Measurements from ENCODE around the gene ALDH2.
"Not testable (repeated sequence)": the region's sequence is repeated elsewhere in the genome, so short reads cannot be mapped to it uniquely, and the experiment has no call there.

Gene ALDH2

DNA sequence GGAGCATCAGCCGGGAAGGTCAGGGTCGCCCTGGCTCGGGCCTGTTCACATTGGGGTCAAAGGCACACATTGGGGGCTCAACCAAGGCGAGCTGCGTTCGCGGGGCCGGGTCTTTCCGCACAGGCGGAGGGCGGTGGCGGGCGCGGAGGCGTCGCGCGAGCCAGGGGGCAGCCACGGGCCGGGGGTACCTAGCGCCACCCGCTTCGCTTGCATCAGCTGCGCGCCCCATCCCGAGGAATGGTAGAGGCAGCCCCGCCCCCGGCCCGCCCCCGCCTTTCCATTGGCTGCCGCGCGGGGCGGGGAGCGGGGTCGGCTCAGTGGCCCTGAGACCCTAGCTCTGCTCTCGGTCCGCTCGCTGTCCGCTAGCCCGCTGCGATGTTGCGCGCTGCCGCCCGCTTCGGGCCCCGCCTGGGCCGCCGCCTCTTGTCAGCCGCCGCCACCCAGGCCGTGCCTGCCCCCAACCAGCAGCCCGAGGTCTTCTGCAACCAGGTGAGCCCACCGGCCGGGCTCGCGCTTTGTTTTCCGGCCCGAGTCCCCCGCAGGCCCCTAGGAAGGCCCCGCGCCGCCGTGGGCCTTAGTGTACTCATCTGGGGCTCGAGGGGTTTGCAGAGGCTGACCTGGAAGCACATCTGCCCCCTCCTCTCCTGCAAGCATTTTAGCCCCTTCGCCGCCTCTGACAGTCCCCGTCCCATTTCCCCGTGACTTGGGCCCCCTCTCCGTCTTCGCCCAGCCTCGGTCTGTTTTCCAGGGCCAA lies at the start of gene ALDH2:
Gene ALDH2, plus strand, starts transcription at position 326 of the 754 bp plus-strand sequence. Its CDS starts 50 bp downstream, at position 376.
- DNase-seq (ENCODE audit: low spot score), result no peak

DNA sequence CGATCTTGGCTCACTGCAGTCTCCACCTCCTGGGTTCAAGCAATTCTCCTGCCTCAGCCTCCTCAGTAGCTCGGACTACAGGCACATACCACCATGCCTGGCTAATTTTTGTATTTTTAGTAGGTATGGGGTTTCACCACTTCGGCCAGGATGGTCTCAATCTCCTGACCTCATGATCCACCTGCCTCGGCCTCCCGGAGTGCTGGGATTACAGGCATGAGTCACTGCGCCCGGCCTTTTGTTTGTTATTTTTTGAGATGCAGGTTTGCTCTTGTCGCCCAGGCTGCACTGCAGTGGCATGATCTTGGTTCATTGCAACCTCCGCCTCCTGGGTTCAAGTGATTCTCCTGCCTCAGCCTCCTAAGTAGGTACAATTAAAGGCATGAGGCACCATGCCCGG lies 47.4 kb upstream of the ALDH2 start:
- DNase-seq (ENCODE audit: low spot score), result not testable (repeated sequence)

GRCh38 chr12:111720457-111720856 lies 46.3 kb upstream of the ALDH2 start:
- DNase-seq (ENCODE audit: low spot score), result no peak

DNA sequence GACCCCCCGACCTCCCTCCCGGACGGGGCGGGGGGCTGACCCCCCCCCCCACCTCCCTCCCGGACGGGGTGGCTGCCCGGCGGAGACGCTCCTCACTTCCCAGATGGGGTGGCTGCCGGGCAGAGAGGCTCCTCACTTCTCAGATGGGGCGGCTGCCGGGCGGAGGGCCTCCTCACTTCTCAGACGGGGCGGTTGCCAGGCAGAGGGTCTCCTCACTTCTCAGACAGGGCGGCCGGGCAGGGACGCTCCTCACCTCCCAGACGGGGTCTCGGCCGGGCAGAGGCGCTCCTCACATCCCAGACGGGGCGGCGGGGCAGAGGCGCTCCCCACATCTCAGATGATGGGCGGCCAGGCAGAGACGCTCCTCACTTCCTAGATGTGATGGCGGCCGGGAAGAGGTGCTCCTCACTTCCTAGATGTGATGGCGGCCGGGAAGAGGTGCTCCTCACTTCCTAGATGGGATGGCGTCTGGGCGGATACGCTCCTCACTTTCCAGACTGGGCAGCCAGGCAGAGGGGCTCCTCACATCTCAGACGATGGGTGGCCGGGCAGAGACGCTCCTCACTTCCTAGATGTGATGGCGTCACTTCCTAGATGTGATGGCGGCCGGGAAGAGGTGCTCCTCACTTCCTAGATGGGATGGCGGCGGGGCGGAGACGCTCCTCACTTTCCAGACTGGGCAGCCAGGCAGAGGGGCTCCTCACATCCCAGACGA lies 42.9 kb upstream of the ALDH2 start:
- DNase-seq (ENCODE audit: low spot score), result not testable (repeated sequence)

- no peak for DNase-seq (ENCODE audit: low spot score)
Measured at GRCh38 chr12:111728795-111729194, 37.9 kb upstream of the ALDH2 start.

- DNase-seq (ENCODE audit: low spot score), result no peak
Measured at GRCh38 chr12:111730420-111730819, 36.3 kb upstream of the ALDH2 start.

DNA sequence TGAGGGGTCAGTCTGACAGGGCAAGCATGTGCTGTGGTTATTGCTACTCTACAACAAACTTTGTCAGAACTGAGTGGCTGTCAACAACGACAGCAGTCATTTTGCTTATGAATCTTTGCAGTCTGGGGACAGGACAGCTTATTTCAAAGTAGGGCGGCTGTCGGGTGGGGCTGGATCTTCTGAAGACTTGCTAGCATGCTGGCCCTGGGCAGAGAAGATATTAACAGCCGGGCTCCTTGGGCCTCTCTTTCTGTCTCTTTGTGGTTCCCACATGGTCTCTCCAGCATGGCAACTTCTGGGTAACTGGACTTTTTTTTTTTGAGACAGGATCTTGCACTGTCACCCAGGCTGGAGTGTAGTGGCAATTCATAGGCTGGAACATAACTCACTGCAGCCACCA lies 33.9 kb upstream of the ALDH2 start:
- DNase-seq (ENCODE audit: low spot score), result no peak

- DNase-seq (ENCODE audit: low spot score), result no peak
Measured at GRCh38 chr12:111733340-111733915, 33.3 kb upstream of the ALDH2 start.

DNA sequence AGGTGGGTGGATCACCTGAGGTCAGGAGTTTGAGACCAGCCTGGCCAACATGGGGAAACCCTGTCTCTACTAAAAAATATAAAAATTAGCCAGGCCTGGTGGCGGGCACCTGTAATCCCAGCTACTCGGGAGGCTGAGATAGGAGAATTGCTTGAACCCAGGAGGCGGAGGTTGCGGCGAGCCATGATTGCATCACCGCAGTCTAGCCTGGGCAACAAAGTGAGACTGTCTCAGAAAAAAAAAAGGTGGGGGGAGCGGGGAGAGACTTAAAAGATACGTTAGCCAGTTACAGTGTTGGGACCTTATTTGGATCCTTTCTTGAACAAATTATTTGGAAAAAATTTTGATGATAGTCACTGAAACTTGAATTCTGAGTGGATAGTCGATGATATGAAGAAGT lies 27.2 kb upstream of the ALDH2 start:
- not testable (repeated sequence) for DNase-seq (ENCODE audit: low spot score)

DNA sequence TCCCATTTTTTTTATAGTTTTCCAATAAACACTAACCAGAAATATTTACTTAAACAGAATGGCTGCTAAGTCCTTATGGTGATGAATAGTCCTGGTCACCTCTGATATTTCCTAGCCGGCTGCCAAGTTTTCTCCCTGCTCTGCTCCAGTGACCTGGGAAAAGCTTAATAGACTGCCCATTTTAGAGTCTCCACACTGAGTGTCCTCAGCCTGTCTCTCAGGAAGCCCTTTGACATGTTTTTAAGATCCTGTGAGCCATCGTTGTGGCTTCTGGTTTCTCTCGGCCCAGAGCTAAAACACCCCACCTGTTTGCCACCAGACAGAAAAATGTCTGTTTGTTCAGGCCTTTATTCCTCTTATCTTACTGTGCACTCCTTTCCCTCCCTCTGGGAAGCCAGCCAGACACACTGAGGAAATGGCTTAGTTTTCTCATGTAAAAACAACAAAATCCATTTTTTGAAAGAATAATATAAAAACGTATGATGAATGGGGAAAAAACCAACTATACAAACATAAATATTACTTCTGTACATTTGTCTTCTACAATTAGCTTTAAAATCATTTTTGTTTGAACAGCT lies 25.4 kb upstream of the ALDH2 start:
- DNase-seq (ENCODE audit: low spot score), result peak; percentile 49

DNA sequence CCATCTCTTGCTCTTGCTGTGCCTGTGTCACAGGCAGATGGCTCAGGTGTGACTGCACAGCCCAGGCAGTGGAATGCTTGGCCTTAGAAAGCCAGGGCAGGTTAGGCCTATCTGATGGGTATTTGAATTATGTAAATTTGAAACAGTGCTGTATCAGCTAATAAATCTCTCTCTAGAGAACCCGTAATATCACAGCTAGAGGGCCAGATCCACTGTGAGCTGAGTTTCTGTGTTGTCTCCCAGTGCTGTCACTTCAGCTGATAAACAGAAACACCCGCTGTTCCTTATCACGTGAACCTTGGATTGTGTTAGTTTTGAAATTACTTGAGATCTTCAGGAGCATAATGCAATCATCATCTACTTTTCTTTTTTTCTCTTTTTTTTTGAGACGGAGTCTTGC lies 21.5 kb upstream of the ALDH2 start:
- DNase-seq (ENCODE audit: low spot score), result no peak

DNA sequence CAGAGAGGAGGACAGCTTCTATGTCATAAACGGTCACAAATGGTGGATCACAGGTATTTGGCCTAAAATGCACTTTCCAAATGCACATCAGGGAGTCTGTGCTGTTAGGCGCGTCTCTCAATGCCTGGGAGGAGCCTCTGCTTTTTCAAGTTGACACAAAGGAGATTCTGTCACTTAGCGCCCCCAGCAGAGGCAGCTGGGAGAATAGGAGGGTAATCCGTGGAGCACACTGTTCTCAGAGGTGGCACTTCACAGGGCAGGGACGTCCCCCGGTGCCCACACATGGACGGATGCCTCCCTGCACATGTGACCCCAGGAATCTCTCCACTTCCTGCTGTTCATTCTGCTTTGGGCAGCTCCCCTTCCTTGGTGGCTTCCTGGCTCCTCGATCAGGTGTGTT lies 19.4 kb upstream of the ALDH2 start:
- no peak for DNase-seq (ENCODE audit: low spot score)

DNA sequence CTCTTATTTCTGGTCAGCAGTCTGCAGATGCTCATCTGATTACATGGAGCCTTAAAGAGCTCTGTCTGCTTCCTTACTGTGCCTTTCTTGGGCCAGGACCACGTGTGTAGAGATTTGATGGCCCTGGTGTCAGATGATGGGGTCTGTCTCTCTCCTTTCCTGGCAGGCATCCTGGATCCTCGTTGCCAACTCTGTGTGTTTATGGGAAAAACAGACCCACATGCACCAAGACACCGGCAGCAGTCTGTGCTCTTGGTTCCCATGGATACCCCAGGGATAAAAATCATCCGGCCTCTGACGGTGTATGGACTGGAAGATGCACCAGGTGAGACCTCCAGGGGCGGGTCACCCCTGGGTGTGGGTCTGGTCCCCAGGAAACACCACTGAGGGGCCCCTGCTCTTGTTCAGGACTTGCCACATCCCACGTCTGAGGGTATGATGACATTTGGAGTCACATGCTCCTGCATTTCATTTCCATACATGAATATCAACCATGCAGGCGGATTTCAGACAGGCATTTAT lies 18.5 kb upstream of the ALDH2 start:
- DNase-seq (ENCODE audit: low spot score), result no peak

- no peak for DNase-seq (ENCODE audit: low spot score)
Measured at GRCh38 chr12:111748867-111749266, 17.9 kb upstream of the ALDH2 start.

DNA sequence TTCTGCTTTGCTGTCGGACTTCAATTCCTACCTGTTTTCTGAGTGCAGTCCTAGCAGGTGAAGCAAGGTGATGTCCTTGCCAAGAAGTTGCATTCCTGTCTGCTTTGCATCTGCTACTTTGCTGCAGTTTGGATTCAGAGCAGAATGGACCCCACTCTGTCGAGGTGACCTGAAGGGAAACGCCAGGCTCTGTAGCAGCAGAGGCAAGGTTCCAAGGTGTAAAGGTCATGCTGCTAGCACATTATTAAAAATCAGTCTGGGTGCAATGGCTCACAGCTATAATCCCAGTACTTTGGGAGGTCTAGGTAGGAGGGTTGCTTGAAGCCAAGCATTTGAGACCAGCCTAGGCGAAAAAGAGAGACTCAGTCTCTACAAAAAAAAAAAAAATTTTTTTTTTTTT lies 17.3 kb upstream of the ALDH2 start:
- no peak for DNase-seq (ENCODE audit: low spot score)

DNA sequence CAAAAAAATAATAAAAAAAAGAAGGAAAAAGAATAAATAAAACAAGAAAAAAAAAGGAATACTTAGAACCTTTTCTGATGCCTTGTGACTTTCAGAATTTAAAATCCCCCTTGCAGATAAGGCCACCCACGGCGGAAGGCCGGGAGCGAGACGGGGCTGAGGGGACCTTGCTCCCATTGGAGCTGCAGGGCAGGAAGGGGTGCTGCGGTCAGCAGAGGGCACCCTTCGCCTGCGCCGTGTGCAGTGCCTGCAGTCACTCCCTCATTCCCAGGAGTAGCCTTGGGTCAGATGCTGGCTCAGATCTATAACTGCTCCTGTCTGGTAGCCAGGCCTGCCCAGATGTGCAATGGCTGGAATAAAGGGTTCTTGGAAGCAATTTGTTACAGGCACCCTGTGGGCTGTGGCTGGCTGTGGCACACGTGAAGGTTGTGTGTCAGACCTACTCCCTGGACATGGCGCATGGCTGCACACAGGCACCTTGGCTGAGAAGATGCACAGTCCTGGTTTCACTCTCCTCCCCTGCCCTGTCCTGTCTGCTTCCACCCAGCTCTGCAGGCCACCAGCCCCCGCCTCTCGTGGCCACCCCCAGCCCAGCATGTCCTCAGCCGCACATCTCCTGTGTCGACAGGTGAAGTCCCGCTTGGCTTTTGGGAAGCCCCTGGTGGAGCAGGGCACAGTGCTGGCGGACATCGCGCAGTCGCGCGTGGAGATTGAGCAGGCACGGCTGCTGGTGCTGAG lies 13.4 kb upstream of the ALDH2 start:
- no peak for DNase-seq (ENCODE audit: low spot score)

DNA sequence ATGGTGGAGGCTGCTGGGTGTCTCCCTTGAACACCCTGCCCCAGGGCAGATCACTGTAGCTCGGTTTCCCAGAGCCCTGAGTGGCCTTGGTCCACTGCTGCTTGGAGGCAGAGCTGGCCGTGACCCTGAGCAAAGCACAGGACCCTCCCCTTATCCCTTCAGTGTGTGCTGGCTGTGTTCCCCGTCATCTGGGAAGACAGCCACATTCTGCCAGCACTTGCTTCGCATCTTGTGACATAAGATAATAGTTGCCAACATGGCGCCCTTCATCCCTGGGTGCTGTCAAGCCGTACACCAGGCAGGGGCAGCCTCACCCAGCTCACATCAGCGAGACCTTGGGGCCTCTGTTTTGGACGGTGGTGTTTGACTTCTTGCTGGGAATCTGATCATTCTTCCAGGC lies 12.1 kb upstream of the ALDH2 start:
- DNase-seq (ENCODE audit: low spot score), result no peak

DNA sequence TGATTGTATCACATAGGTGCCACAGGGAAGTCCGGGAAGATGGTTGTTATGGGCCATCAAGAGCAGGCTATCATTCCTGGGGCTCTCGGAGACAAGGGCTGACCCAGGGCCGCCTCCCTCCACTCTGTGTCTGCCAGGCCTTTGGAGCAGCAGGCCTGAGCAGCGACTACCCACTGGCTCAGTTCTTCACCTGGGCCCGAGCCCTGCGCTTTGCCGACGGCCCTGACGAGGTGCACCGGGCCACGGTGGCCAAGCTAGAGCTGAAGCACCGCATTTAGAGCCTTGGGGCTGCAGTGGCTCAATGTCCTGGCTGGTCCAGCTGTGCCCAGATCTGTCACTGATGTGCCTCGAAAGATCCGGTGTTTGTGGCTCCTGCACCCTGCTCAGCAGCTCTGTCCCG lies 10.5 kb upstream of the ALDH2 start:
- no peak for DNase-seq (ENCODE audit: low spot score)

GRCh38 chr12:111756681-111757080 lies 10.1 kb upstream of the ALDH2 start:
- DNase-seq (ENCODE audit: low spot score), result no peak

DNA sequence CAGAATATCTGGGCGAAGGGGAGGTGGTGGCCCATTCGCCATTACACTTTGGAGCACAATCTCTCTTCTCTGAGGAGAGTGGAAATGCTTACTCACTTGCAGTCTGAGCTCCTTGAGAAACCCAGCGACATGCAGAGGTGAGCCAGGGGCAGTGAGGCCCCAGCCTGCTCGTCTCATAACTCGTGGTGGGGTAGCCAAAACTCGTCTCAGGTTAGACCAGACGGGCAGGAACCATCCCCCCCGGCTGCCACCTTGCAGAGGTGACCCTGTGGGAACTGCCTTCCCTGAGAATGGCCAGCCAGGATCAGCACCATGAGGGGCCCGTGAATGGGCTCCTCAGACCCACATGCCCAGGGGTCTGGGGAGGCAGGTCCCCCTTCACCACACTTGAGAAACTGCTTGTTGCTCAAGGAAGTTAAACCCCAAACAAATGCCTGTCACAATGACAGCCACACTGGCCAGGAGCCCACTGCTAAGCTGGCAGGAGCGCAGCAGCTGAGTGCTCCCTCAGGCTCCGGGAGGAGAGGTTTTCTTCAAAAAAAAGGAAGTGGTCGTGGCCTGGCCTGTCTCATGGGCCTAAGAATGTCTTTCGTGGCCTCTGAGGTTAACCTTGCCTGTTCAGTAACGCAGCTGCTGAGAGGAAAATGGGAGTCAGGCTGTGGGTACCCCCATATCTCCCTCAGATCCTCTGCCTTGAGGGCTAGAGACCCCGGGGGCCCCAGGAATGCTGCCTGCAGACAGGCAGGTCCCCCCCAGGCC lies 9.2 kb upstream of the ALDH2 start:
- DNase-seq (ENCODE audit: low spot score), result no peak

GRCh38 chr12:111758120-111758561 lies 8.6 kb upstream of the ALDH2 start:
- DNase-seq (ENCODE audit: low spot score), result no peak
